Fibroblast of peridontal ligament (primary cell): Measurements from ENCODE around the gene BAIAP2L1.

ENCODE experiments used
- DNase-seq: peaks from one replicate; pipeline ENCODE4 v3.0.0-alpha.2; 2010; ENCODE audit errors: extremely low read depth

The BAIAP2L1 gene

DNA sequence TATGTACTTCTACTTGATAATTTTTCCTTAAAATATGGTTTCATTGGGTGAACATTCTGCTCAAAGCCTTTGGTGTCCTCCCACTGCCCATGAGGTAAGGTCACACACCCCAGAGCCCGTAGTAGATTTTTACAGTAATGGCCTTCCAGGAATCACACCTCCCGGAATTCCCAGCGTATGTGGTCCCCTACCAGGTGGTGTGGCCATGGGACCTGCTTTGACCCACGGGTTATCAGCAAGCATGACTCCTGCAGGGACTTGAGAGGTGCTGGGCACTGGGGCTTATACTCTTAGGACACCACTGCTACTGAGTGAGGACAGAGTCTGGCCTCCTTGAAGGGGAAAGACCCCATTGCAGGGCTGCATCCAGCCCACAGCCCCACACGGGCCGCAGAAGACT is 42.2 kb downstream of the BAIAP2L1 start:
- no peak for DNase-seq

DNA sequence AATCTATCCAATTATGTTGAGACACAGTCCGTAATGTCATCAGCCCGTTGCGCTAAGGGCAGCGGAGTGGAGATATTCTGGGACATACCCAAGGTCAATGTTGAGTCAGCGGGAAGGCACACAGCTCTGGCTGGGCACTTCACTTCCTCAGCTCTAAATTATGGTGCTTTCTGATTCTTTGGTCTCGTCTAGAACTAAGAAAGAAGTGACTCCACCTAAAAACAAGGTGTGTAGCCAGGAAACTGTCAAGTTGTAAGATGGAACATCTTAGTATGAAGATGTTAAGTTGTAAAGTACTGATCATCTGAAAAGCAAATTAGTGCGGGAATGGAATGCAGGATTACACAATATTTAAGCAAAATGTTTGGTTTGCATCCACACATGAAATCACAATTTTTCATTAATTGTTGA is 43.1 kb downstream of the BAIAP2L1 start:
- DNase-seq = peak; percentile 16

DNA sequence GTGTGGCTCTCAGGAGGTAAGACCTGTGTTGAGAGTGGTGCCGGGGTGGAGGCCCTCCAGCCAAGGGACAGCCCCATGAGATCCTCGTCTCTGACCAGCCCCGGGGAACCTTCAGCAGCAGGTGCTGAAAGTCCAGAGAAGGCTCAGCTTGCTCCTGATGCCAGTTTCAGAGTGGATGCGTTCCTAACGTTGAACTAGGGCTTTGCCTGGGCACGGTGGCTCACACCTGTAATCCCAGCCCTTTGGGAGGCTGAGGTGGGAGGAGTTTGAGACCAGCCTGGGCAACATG is 45.7 kb downstream of the BAIAP2L1 start:
- no peak for DNase-seq

DNA sequence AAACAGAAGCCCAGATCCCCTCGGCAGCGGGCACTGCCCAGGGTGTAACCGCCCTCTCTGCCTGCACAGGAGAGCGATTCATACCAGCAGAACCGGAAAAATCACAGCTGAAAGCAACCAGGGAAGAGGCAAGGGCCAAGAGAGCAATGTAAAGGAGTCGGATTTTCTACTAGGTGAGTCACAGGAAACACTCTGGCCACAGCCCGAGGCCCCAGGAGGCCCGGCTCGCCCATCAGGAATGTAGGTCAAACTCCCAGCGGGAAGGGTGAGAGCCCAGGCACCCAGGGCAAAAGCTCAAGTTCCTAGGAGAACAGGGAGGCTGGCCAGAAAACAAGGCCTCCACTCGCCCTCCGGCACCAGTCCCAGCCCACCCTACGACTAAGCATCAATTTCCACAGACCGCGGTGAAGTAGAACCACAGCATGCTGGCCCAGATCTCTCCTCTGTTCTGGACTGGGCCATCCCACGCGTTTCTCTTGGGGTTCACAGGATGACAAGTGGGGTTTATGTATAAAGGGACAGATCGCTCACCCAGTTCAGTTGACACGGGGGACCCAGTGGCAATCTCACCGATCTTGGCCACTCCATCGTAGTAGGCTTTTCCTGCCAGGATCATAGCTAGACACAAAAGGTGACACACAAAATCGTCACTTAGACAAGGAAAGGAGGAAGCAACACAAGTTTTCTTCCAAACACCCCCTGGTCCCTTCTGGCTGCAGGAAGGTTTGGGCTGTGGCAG is 46.2 kb downstream of the BAIAP2L1 start:
- peak; percentile 57 for DNase-seq

DNA sequence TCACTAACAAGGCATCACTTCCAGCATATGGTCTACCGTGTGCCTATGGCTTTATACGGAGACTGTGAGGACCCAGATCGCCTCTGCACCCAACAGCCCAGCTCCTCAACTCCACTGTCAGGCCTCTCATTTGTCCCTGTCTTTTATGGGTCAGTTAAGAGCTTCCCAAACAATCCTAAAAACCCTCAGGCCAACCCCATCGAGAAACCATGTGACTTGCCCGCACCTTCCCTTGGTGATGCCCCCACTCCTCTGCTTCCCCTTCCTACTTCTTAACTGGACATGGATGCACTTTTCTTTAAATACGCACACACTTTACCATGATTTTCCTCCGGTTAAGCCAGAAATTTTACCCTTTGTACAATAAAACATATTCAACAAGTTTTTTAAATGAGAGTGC is 46.8 kb downstream of the BAIAP2L1 start:
- no peak for DNase-seq

DNA sequence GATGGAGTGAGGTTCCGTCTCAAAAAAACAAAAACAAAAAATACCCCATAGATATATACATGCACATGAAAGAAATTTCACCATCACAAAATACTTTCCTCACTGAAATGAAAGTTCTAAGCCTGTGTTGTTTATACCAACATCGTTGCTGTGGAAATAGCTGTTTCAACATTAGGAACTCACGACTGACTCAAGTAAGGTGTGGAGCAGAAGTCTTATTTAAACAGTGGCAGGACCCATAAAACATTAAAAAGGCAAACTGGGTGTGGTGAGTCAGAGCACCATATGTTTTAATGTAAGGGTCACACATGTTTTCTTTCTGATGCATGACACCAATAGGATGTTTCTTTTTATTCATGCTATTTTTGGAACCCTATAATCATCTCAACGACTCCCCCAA is 48.3 kb downstream of the BAIAP2L1 start:
- DNase-seq = peak; percentile 86

DNA sequence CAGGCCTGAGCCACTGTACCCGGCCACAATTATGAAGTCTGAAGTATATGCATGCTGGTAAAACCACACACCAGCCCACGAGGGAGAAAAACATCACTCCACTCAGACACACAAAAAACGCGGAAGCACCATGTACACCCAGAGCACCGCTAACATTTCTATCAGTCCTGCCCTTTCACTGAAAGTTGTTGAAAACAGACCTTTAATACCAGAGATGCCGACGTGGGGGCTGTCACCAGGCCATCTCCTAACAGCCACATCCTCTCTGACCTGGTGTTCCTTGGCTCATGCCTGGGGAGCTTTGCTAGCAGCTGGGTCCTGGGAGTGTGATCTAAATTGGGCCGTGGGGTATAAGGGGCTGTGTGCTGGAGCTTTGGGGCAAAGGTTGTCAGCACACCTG is 49.8 kb downstream of the BAIAP2L1 start:
- DNase-seq = no peak

DNA sequence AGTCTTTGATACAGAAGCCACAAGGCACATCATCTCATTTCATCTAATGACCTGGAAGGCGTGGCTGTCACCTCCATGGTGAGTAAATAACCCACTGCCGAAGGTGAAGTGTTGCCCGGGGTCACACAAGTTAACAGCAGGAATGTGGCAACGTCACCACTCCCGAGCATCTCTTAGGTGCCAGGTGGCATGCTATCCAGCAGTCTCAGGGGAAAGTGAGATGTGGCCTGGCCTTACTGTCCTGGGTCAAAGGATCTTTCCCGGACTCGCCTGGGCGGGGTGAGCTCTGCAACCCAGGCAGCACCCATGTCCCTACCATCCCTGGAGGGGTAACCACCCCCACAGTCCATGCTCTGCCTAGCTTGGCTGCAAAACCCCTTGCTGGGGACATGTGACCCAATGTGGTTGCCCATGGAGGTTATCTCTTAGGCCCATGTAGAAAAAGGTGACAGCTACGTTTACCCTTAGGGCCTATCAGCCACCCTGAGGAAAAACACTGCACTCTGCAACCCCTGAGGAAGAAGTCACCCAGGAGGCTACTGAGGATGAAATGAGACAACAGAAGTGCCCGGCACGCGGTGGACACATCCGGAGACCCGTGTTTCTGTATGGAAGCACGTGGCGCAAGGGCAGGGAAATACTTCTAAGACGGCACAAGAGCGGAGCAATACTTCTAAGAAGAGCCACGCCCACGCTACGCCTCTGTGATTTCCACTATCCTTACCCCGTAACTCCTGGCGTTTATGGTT is 52.0 kb downstream of the BAIAP2L1 start:
- DNase-seq = no peak

DNA sequence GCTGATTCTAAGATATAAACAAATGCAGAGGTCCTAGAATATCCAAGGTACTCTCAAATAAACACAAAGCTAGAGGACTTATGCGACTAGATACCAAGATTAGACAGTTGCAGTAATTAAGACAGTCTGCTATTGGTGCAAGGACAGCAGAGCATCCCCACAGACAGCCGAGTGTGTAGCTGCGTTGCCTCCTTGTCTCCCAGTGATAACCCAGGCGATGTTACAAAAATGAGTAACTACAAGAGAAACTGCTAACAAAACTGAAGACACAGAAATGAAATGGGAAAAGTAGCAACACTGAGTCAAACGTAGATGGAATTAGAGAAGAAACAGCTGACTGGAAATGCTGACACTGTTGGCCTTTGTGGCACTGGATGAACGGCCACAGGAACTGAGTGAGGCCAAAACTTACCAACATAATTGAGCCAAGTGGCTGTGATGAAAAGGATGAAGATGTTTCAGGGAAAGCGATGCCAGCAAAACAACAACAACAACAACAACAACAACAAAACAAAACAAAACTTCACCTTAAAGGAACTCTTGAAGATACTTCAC is 54.3 kb downstream of the BAIAP2L1 start:
- DNase-seq = no peak

DNA sequence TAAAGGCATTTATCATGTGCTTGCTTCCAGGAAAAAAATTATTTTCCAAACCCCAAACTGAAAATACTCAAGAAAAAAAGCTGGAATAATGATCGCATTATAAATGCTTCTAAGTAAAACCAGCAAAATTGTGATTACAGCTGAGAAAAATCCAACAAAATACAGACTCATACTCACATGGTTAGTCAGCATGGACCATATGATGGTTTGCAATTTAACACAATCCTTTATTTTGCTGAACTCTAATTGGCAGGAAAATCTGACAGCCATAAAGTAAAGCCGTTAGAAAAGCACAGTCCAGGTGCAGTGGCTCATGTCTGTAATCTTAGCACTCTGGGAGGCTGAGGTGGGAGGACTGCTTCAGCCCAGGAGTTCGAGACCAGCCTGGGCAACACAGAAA is 59.8 kb downstream of the BAIAP2L1 start:
- peak; percentile 80 for DNase-seq

DNA sequence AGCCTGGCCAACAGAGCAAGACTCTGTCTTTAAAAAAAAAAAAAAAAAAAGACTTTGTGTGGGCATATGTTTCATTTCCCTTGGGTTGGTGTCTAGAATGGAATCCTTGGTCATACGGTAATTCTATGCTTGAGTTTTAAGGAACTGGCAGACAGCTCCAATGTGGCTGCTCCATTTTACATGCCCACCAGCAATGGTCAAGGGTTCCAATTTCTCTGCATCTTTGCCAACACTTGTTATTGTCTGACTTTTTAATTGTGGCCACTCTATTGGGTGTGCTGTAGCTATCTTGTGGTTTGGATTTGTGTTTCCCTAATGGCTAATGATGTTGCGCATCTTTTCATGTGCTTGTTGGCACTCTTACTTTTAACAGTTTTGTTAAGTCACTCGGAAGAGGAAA is 61.8 kb downstream of the BAIAP2L1 start:
- DNase-seq = no peak

DNA sequence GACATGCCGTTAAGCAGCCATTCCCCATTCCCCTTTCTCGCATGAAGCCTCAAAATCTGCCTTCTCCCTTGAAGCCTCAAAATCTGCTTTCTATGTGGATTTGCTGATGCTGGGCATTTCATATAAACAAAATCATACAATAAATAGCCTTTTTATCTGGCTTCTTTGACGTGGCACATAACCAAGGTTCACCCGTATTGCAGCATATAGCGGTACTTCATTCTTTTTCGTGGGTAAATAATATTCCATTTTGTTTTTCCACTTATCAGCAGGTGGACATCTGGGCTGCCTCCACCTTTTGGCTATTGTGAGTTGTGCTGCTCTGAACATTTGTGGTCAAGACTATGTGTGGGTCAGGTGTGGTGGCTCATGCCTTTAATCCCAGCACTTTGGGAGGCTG is 62.4 kb downstream of the BAIAP2L1 start:
- DNase-seq = no peak

DNA sequence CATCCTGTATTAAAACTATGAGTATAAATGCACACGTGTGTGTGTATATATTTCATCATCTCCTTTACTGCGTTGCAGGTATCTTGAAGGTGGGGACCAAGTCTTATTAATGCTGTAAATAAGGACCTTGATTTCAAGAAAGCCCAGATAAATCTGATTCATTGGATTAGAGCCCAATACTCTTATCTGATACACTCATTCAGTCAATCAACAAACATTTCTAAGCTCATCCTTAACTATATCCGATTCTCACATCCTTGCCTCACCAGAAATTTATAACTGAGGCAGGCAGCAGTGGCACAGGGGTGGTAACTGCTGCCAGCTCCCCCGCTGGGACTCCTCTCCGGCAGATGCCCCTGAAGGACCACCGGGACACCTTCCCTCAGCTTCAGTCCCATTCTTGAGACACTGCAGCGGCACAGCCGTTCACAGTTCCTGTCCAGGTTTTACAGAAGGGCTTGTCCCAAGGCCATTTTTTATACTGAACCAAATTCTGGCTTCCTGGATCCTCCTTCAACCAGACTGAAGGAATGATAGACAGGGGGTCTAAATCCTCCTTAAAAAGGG is 65.4 kb downstream of the BAIAP2L1 start:
- no peak for DNase-seq

DNA sequence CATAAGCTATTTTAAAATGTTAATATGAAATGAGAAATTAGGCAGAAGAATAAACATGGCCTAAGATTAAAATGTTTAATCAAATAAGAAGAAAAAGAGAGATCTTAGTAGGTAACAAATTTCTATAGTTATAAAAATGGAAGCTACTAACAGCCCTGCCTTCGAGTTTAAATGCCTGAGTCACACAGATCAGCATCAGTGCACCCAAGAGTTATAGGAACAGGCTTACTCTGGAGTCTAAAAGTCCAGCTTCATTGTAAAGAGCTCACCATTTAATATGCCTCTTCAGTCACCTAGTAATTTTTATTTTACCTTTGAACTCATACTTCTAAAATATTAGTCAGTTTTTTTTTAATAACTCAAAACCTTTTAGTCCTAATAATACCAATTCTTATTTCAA is 66.8 kb downstream of the BAIAP2L1 start:
- no peak for DNase-seq

DNA sequence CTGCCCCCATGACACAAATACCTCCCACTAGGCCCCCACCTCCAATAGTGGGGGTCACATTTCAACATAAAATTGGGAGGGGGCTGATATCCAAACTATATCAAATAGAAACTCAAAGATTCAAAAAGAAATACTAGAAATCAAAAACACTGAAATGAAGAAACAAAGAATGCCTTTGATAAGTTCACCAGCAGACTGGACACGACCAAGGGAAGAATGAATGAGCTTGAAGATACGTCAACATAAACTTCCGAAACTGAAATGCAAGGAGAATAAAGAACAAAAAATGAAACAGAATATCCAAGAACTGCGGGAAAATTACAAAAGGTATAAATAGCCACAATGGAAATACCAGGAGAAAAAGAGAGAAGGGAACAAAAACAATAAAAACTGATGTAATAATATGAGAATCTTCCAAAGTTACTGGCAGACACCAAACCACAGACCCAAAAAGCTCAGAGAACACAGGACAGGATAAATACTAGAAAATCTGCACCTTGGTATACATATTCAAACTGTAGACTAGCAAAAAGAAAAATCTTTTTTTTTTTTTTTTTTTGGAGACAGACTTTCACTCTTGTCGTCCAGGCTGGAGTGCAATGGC is 69.9 kb downstream of the BAIAP2L1 start:
- DNase-seq = no peak

DNA sequence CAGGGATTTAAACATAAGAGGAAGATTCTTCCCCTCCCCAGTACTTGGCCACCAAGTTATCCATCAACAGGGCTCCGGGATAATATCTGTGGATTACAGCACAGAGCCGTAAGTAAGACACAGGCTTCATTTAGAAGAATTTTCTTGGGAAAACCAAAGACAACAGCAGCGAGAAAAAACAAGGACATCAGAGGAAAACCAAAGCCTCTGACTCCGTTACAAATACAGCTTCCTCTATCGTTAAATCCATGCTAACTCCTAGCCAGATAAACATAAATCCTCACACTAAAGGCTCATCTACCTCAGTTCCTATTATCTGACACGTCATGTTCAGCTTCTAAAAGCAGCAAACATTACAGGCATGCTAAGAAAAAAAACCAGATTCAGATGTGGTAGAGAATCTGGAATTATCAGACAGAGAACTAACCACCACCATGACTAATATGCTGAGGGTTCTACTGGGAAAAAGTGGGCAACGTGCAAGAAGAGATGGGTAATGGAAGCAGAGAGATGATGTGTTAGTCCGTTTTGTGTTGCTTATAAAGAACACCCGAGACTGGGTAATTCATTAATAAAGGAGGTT is 71.0 kb downstream of the BAIAP2L1 start:
- peak; percentile 45 for DNase-seq

DNA sequence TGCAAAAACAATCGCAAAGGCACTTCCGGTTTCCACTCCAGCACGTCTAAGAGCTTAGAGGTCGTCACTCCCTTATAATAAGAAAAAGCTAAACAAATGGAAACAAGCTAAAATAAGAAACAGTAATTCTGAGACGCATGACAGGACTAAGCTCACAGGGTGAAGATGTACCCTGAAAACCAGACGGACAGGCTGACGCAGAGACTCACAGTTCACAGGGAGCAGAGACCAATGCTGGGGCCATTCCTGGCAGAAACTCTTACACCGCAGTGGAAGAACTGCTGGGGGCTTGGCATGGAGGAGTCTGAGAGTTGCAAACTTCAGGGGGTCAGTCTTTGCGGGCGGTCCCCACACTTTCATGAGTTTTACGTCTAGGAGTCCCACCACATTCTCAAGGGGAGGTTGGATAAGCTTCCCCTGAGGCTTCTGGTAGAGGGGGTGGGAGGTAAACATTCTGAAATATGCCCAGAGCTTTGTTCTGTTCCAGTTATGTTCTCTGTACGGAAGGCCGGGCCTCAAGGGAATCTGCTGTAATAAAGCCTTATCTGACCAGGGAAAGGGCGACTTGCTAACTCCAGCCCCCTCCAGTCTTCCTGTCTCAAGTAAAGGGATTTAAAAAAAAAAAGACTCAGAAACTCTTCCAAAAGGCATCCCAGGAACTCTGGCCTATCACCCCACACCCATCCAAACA is 71.6 kb downstream of the BAIAP2L1 start:
- no peak for DNase-seq

DNA sequence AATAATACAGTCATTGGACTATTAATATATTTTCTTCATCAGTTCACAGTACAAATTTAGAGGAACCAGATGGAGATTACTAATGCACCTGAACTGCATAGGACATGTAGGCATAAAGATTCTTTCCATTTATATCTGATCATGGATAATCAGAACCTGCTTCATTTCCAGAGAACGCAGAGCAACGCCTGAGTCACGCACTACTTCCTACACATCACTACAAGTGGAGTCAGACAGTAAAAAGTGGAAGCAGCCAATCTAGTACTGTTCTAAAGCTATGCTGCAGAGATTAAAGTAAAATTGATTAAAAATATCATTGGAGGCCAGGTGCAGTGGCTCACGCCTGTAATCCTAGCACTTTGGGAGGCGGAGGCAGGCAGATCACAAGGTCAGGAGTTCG is 76.1 kb downstream of the BAIAP2L1 start:
- DNase-seq = no peak

DNA sequence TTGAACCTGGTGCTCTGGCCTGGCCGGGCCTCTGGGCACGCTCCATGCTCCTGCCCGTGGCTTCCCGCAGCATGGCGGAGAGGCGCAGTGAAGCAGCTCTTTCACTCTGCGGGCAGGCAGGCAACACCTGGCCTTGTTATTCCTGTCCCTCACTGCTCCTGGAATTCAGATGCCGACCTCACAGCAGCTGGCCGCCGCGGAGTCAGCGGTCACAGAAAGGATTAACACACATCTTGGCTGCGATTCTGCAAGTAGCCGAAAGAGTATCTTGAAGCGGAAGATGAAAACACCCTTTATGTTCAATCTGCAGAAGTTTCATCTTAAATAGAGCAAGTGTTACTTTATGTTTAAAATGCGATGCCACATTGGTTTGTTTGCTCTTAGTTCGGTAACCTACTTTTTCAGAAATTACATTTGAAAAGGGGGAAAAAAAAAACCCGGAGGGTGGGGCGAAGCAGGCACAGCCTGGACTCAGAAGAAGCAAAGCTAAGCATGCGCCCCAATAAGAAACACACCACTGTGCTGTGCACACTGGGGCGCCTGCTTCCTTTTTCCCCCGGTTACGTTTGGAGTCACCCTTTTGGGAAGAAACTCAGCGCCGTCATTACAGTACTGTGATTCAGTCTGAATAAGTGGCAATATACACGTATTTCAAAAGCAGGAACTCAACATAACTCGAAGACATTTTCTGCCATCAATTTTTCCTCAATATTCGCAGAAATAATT is 77.1 kb downstream of the BAIAP2L1 start:
- DNase-seq = peak; percentile 32

DNA sequence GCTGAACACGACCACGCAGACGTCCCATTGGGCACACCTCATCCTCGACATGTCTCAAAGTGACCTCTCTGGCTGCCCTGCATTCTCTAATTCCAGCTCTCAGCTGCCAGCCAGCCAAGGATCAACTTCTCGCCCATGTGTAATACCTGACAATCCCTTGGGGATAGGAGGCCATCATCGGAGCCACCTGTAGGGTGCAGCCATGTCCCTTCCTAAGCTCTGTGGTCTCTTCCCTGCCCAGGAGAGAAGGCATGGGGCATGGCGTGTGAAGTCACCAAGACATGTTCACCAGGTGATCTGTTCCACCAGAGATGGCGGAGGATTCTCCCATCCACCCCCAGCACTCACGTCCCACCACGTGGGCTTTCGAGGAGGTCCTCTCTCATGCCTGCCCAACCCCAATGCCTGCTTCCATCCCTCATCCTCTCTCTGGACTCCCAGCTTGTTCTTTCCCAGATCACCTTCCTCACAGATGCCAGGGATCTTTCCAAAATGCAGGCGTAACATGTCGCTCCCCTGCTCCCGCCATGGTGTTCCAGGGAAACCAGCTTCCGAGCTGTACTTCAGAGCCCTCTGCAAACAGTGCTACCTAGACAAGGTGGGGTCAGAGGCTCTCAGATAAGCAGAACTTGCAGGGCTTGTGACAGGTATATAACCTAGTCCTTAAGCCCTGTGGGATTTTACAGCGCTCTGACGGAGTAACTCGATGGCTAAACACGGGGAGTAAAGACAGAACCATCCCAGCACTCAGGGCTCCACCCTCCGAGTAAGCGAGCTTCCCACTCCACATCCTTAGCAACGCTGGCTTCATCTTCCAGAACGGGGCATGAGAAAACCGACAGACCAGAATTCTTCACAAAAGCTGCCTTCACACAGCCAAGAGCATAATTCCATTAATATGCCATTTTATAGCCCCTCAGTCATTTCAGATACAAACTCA is 78.3 kb downstream of the BAIAP2L1 start:
- DNase-seq = peak; percentile 27
